GM13976 (cell line): ENCODE measurements around the gene VPS26C.
"Not testable (repeated sequence)": the region's sequence is repeated elsewhere in the genome, so short reads cannot be mapped to it uniquely, and the experiment has no call there.

Source experiments
- DNase-seq: peaks from one replicate; pipeline ENCODE4 v3.0.0; 2012; ENCODE audit warnings: low spot score
- CTCF ChIP-seq: IDR thresholded peaks from 2 replicates; pipeline ENCODE4 v1.5.1; 2012; ENCODE audit warnings: borderline replicate concordance, mild to moderate bottlenecking; ENCODE audit not compliant: insufficient read depth; ENCODE audit errors: extremely low read depth, missing control alignments, control extremely low read depth
- in situ Hi-C: fragments of 300-500 bp; cut with MboI; formaldehyde crosslinking; loops from one replicate; pipeline ENCODE4 v1.12.0; 2022; ENCODE audit warnings: low sequenced_read_pairs, mixed read lengths, inconsistent platforms; ENCODE audit not compliant: unreplicated experiment

Gene VPS26C

GRCh38 chr21:37224861-37225839 is 42.0 kb downstream of the VPS26C start:
- in situ Hi-C loops: no loop called here
- no peak for TF ChIP-seq CTCF
- no peak for DNase-seq

GRCh38 chr21:37223804-37224345 is 43.3 kb downstream of the VPS26C start:
- in situ Hi-C loops: no loop called here
- no peak for TF ChIP-seq CTCF
- DNase-seq: no peak

GRCh38 chr21:37222248-37222647 is 44.9 kb downstream of the VPS26C start:
- in situ Hi-C loops, DNase-seq: not testable (repeated sequence)

- TF ChIP-seq CTCF: peak; percentile 55
- DNase-seq: peak; percentile 92
- in situ Hi-C loops: no loop called here
Measured at GRCh38 chr21:37220981-37221664, 46.0 kb downstream of the VPS26C start.

GRCh38 chr21:37220433-37220980 is 46.6 kb downstream of the VPS26C start:
- peak; percentile 21 for TF ChIP-seq CTCF
- in situ Hi-C loops: no loop called here
- DNase-seq: no peak

GRCh38 chr21:37219761-37220432 is 47.2 kb downstream of the VPS26C start:
- DNase-seq: no peak
- TF ChIP-seq CTCF: no peak
- in situ Hi-C loops: no loop called here
